8988T (cell line): Measurements from ENCODE around the gene KIAA0513.

Source experiments
- DNase-seq: peaks from one replicate; pipeline ENCODE4 v3.0.0; 2011

The KIAA0513 gene

GRCh38 chr16:85077039-85077438, 49.4 kb downstream of the KIAA0513 start:
- no peak for DNase-seq

DNA sequence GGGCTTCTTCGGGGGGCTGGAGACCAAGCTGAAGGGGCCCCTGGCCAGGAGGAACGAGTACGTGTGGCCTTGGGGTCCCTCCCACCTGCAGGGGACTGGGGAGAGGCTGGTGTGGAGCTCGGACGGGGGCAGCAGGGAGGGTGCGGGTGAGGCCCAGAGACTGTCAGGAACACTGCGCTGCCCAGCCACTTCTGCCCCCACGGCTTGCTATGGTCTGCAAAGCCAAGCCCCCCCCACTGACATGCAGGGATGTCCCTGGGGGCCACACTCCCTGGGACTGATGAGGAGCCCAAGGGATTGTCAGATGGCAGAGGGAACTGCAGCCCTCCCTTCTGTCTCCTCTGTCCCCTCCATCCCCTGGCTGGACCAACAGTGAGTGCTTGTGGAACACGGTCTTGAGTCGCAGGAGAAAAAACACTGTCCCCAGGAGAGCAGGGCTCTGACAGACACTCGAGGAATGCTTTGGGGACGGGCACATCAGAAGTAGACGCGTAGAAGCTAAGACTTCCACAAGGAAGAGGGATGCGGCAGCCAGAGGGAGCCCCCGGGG, 50.1 kb downstream of the KIAA0513 start:
- DNase-seq, result no peak

DNA sequence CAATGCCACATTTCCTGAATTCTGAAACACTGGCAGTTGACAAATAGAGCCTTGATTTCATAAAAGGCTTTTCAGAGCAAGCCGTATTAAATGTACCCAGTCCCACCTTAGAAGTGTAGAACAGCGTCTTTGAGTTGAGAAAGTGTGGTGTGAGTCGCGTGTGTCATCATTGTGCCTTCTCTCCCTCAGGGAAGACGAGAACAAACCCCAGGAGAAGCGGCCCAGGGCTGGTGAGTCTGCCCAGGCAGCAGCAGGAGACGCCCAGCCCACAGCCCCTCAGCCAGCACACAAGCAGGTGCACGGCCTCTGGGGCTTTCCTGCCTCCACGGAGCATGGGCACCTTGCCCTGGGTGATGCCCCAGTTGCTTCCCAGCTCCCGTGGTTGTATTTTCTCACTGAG, 50.6 kb downstream of the KIAA0513 start:
- no peak for DNase-seq

- DNase-seq, result no peak
Measured at GRCh38 chr16:85078952-85079351, 51.4 kb downstream of the KIAA0513 start.

GRCh38 chr16:85079785-85080570, 52.4 kb downstream of the KIAA0513 start:
- DNase-seq, result no peak

DNA sequence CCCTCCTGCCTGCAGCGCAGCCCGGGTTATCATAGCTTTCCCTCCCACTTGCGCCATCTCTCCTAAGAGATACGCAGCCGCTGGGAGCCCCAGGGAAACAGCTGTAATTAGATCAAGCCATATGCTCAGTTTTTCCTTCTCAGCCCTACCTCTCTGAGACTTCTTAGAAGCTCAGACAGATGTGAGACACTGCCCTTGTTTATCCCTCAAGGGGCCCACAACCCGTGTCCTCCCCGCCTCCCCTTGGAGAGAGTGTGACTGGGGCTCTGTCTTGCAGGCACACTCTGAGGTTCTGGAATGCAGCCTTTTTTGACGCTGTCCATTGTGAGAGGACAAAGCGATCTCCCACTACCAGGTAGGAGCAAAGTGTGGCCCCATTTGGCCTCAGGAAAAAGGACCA, 53.4 kb downstream of the KIAA0513 start:
- DNase-seq, result no peak

- DNase-seq, result no peak
Measured at GRCh38 chr16:85081765-85082164, 54.2 kb downstream of the KIAA0513 start.

GRCh38 chr16:85082173-85083050, 54.8 kb downstream of the KIAA0513 start:
- no peak for DNase-seq

DNA sequence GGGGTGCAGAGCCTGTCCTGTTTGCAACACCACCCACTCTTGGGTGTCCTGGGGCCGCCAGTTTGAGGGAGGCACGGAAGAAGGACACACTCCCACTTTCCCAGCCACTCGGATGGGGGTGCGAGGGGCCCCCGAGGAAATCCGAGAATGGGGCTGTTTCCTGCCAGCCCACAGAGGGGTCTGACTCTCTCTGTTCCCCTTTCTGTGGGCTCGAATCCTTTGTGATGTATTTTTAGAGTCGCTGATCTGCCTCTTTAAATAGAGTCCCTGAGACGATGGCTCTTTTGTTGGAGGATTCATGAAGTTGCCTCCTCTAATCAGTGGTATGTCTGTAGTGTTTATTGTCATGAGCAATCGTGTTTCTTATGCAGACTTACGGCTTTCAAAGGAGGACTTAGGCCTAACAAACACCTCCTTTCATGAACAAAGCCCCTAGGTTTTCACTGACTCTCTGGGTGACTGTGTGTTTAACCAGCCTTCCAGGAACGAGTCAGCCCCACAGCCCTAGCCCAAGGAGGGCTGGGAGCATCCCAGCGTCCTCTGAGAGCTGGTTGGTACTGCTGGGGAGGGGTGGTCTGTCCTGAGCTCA, 55.5 kb downstream of the KIAA0513 start:
- DNase-seq, result no peak

- no peak for DNase-seq
Measured at GRCh38 chr16:85084841-85085510, 57.4 kb downstream of the KIAA0513 start.

DNA sequence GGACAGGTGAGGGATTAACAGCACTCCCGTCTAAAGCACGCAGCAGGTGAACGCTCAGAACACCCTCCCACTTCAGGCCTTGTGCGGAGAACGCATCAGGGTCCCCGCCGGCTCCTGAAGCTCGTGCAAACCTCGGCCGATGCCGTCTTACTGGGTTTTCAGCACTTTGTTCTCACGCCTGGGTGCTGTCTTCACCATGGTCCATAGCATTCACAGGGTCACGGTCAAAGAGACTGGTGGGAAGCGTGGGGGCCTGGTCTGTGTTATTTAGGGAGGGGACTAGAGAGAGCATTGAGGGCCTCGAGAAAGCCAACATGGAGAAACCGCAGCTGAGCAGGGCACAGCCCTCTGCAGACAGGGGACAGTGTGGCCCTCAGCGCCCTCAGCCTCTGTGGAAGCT, 58.1 kb downstream of the KIAA0513 start:
- no peak for DNase-seq

GRCh38 chr16:85086347-85087291, 59.0 kb downstream of the KIAA0513 start:
- peak; percentile 98 for DNase-seq

GRCh38 chr16:85087899-85088569, 60.4 kb downstream of the KIAA0513 start:
- peak; percentile 38 for DNase-seq

- DNase-seq, result peak; percentile 34
Measured at GRCh38 chr16:85088570-85089199, 61.1 kb downstream of the KIAA0513 start.

GRCh38 chr16:85089525-85089924, 61.9 kb downstream of the KIAA0513 start:
- DNase-seq, result no peak

DNA sequence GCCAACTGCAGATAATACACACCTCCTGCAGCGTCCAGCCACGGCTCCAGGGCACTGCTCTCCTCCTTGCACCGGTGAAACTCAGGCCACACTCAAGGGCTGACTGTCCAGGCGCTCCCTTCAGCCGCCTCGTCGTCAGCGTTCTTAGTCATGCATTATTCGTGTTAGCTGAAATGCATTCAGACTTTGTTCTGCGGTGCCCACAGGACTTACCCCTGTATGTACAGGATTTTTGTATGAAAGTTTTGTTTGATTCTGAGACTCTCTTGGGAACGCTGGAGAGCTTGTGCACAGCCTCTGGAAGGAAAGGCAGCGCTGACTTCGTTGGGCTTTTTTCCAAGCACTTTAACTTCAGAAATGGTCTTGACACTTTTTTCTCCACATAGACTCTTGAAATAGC, 62.6 kb downstream of the KIAA0513 start:
- DNase-seq, result no peak

DNA sequence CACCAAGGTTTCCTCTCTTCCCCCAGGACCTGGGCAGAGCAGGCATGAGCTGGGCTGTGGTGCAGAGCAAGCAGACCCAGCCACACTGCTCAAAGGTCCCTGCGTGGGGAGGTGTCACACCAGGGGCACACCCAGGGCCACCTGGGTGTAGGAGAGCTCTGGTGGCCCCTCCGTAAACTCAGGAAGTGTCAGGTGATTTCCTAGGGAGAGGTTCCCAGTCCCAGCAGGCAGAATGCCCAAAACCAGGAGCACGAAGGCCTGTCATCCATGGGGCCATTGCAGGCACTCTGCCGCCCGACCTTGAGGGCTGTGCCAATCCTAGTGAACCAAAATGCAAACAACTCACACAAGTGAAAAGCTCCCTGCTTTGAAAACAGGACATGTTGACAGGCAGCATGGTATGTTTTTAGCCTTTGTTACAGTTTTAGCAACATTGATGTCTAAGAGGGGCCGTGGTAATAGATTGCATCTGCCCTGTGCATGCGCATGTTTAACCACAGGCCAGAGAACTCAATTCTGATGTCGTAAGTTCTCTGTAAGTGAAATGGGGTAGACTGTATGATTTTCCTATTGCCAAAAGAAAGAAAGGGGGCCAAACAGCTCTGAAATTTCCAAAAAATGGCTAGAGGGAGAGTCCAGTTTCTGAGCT, 63.4 kb downstream of the KIAA0513 start:
- DNase-seq, result peak; percentile 36

- no peak for DNase-seq
Measured at GRCh38 chr16:85091522-85091910, 63.9 kb downstream of the KIAA0513 start.

- DNase-seq, result no peak
Measured at GRCh38 chr16:85092309-85092708, 64.7 kb downstream of the KIAA0513 start.

DNA sequence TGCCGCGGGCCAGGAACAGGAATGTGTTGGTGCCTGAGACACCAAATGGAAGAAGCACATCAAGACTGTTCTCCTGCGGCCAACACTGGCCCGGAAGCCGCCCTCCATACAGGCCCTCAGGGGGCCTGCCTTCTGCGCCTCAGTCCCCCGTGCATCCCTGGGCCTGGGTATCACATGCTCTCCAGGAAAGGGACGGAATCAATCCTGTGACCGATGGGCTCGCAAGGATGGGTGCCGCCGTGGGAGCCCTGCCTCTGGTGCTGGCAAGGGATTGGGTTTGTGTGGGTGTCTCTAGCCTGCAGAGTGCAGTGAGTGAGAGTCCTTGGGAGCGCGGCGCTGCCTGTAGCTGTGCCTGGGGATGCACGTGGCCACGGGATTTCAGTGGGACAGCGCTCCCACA, 65.3 kb downstream of the KIAA0513 start:
- DNase-seq, result no peak
